Measurements from ENCODE around the gene STIP1.

The STIP1 gene

DNA sequence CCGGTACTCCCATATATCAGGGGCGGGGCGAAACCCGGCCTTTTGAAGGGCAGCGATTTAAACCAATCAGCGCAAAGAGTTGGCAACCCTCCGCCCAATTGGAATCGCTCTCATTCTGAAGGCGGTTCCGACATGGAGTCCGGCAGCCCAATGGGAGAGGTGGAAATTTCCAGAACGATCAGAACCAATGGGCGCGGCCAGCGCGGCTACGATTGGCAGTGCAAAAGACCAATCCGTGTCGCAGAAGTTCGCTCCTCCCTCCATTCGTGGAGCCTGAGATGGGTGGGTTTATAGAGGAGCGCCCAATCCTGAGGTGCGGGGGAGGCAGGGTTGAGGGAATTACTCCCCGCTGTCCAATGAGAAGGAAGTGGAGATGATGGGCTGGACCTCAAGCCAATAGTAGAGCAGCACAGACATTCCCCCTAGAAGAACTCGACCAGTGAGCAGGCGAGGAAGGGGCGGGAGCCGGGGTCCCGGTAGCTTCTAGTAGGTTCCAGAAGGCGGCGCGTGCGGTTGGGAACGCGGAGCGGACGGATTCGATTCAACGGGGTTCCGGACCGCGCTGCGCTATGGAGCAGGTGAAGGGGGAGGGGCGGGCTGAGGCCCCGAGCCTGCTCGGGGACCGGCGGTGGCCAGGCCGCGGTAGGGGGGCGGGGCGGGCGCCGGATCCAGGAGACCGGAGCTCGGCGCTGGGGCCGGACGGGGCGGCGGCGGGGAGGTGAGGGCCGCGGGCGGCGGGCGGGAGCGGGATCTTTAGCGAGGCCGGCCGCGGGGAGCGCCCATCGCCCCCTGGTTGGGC lies at the start of gene STIP1:
STIP1 (plus strand) TSS at position 479 of the 799 bp plus-strand sequence; CDS start at position 570, 91 bp downstream.
- peak; percentile 100 for DNase-seq (ENCODE audit: low spot score)

DNA sequence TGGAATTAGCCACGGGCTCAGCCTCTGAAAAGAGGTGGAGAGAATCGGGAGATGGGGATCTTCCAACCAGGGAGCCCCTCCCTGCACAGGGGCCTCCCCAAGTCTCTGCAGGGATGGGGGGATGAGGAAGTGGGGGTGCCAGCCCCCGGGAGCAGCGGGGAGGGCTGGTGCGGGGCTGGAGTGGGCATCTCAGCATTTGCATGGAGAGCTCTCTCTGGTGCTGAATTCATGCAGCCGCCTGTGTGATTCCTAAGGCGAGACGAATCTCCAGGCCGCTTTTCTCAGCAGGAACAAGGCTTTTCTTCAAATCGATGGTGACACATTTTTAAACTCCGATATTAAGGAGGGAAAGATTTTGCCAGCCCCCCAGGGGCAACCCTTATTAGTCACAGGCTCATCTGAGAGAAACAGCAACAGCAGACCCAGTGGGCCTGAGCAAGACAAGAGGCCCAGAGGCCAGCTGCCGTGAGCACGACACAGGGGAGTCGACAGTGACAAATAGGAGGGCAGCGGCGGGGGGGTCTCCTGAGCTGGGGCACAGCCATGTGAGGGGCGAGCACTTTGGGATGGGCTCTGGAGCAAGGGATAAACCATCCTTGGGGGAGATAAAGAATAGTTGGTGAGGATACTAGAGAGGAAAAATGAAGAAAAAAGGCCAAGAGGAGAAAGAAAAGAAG lies 49.1 kb upstream of the STIP1 start:
- DNase-seq (ENCODE audit: low spot score): no peak

- no peak for DNase-seq (ENCODE audit: low spot score)
Observed at GRCh38 chr11:64138398-64138797, 47.6 kb upstream of the STIP1 start.

DNA sequence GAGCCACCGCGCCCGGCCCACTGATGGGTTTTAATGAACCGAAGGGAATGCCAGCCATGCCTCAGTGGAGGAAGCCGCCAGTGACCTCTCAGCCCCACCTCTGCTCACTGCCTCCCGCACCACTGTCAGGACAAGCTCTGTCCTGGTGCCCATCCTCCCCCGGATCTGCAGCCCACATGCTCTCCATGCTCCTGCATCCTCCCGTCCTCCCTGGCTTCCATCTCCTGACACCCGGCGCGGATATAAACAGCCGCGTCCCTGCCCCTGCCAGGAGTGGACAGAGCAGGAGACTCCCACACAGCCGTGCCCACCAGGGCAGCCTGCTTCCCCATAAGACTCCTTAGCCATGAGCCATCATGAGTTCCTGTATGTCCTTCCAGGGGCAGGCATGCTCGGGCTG lies 46.9 kb upstream of the STIP1 start:
- DNase-seq (ENCODE audit: low spot score): no peak

DNA sequence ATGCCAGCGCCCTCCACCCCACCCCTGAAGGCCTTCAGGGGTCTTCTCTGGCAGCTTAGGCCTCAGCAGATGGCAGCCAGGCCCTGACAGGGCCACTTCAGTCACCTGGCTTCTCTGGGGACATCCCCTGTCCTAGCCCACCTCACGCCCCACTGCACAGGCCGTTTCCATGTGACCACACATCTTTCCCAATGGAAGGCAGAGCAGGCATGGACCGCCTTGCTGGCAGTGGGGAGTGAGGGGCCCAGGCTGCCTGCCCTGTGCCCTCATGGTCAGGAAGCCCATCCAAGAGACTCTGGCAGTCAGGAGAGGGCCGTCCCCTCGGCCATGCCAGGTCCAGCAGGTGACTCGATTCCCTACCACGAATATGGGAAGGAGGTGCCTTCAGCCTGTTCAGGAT lies 45.9 kb upstream of the STIP1 start:
- no peak for DNase-seq (ENCODE audit: low spot score)

- DNase-seq (ENCODE audit: low spot score): no peak
Observed at GRCh38 chr11:64141081-64141783, 44.7 kb upstream of the STIP1 start.

GRCh38 chr11:64144587-64145472 lies 41.1 kb upstream of the STIP1 start:
- DNase-seq (ENCODE audit: low spot score): no peak

GRCh38 chr11:64146036-64146955 lies 39.7 kb upstream of the STIP1 start:
- peak; percentile 78 for DNase-seq (ENCODE audit: low spot score)

DNA sequence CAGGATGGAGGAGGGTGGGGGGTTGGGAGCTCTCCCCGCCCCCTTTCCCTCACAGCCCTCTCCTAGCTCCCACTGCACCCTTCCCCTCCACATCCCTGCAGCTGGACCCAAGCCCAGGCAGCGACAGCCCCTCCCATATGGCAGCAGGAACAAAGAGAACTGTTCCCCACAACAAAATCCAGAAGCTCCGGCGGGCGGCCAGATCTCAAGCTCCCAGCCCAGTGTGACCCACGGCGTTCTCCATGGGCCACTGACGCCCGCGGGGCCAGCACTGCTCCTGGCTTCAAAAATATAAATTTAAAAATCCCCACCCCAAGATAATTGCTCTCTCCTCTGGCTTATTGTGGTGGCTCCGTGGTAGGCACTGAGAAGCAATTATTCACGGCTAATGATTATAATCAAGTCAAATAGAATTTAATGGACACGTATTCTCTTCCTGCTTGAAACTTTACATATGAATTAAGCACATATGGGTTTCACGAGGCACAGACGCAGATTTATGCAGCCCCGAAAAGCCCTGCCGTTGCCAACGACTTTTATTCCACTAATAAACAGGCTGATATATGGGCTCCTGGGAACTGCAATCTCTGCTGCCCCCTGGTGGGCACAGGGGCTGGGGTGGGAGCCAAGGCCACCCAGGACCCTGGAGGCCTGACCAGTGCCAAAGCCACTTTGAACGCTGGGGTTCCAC lies 37.6 kb upstream of the STIP1 start:
- peak; percentile 66 for DNase-seq (ENCODE audit: low spot score)

GRCh38 chr11:64148917-64149617 lies 36.9 kb upstream of the STIP1 start:
- DNase-seq (ENCODE audit: low spot score): no peak

- no peak for DNase-seq (ENCODE audit: low spot score)
Observed at GRCh38 chr11:64150051-64150450, 35.9 kb upstream of the STIP1 start.

DNA sequence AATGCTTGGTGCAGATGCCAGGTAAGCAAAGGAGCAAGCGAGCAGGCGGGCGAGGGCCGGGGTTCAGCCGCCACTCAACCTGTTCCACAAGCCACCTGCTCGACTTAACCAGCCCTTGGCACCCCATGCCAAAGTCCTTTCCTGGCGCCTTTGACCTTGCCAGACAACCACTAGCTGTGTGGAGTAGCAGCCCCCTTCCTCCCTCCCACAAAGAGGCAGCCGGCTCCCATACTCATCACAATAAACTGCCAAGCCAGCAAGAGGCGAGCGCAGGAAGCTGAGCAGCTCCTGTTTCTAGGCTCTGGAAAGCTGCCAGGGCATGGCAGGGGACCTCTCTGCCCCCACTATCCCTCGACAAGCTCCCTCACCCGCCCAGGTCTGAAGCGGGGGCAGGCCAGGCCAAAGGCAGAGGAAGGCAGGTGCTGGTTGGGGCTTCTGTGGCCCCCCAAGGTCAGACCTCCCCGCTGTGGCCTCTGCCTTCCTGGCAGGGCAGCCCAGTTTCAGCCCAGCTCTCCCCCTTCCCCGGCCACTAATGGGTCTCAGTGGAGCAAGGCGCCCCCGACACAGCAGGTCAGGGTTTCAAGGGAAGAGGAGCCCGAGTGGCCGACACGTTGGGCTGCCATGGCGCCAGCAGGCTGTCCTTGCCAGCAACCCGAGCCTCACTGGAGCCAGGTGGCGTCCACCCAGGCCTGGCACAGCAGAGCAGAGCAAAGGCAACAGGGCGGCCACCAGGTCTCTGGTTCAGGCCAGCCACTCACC lies 35.3 kb upstream of the STIP1 start:
- DNase-seq (ENCODE audit: low spot score): no peak

- no peak for DNase-seq (ENCODE audit: low spot score)
Observed at GRCh38 chr11:64151337-64151736, 34.6 kb upstream of the STIP1 start.

DNA sequence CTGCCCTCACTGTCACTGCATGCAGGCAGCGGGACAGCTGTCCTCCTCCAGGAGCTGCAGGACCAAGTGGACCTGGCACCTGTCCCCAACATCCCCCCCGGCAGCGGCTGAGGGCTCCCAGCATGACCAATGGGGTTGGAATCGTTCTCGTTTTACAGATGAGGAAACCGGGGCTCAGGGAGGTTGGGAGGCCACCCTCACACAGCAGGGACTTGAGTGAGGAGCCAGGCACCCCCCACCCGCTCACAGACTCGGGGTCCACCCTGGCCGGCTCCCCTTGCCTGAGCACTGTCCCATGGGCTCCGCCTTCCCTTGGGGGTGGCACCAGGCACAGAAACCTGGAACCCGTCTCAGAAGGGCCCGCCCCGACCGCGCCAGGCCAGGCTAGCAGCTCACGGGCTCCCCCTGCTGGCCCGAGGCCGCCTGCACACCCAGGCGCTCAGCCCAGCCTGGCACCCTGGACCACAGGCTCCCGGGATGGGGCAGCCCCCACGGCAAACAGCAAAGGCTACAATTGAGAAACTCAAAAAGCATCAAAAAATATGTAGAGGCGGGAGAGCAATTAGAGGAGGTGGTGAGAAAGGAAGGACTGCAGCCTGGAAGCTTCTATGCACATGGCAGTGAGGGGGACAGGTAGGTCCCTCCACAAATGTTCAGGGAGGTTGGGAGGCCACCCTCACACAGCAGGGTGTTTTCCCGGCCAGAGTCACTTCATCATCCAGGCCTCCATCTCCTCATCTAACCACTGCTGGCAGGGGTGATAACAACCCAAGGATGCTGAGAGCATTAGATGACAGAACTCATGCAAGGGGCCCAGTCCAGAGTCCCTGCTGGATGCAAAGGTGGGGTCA lies 32.9 kb upstream of the STIP1 start:
- peak; percentile 70 for DNase-seq (ENCODE audit: low spot score)

DNA sequence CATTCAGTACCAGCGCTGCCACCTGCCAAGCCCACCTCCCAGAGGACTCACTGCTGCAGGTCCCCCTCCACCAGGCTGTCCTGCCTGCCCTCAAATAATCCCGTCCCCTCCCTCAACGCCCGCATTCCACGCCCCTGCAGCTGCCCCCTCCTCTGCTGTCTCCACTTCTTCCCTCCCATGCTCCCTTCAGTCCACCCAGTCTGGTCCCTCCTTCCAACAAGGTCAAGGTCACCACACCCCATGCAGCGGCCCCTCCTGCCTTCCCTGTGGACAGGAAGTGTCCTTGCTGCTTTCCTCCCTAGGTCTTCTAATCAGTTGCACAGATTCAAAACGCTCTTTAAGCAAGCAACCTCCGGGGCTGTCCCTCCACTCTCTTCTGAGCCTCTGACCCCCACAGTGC lies 32.2 kb upstream of the STIP1 start:
- no peak for DNase-seq (ENCODE audit: low spot score)

- DNase-seq (ENCODE audit: low spot score): no peak
Observed at GRCh38 chr11:64156235-64157011, 29.5 kb upstream of the STIP1 start.
